A673 (cell line): ENCODE results near the gene TMEM164.

Source experiments
- CTCF ChIP-seq: fragments of 300-800, 200-600 bp; sonication (generic); conservative IDR thresholded peaks from 2 replicates; pipeline ENCODE4 v1.5.1; 2017; ENCODE audit warnings: low read depth, mild to moderate bottlenecking, antibody characterized with exemption, low read length, moderate library complexity, mixed read lengths
- EZH2 ChIP-seq: fragments of 200-600 bp; sonication (generic); IDR thresholded peaks from 2 replicates; pipeline ENCODE4 v1.6.1; 2017; ENCODE audit warnings: borderline replicate concordance, low read depth, mild to moderate bottlenecking, mixed read lengths, antibody characterized with exemption, low read length; ENCODE audit not compliant: poor library complexity, severe bottlenecking

- TF ChIP-seq EZH2 (no peak), CTCF (no peak)
Measured at GRCh38 chrX:109954955-109955354, 48.0 kb upstream of the TMEM164 start.
